LNCaP clone FGC (cell line): ENCODE data around the gene TUT4.
"Not testable (repeated sequence)": the region's sequence is repeated elsewhere in the genome, so short reads cannot be mapped to it uniquely, and the experiment has no call there.

Experiments used
- DNase-seq: peaks from one replicate; pipeline ENCODE4 v3.0.0-alpha.2; 2011; ENCODE audit warnings: low read depth
- H3K4me3 ChIP-seq: 2 replicates; pipeline ENCODE4 v1.5.1; 2011; ENCODE audit warnings: mild to moderate bottlenecking, low read depth, low read length, control low read depth
- TF ChIP-seq, protein P1 (sequence below): IDR thresholded peaks from 2 replicates; pipeline ENCODE4 v1.5.1; 2012; ENCODE audit warnings: mild to moderate bottlenecking; ENCODE audit not compliant: control insufficient read depth, insufficient read depth; ENCODE audit errors: extremely low read depth

TUT4 gene

GRCh38 chr1:52588027-52588426 lies 35.1 kb upstream of the TUT4 start:
- TF ChIP-seq, protein P1, sequence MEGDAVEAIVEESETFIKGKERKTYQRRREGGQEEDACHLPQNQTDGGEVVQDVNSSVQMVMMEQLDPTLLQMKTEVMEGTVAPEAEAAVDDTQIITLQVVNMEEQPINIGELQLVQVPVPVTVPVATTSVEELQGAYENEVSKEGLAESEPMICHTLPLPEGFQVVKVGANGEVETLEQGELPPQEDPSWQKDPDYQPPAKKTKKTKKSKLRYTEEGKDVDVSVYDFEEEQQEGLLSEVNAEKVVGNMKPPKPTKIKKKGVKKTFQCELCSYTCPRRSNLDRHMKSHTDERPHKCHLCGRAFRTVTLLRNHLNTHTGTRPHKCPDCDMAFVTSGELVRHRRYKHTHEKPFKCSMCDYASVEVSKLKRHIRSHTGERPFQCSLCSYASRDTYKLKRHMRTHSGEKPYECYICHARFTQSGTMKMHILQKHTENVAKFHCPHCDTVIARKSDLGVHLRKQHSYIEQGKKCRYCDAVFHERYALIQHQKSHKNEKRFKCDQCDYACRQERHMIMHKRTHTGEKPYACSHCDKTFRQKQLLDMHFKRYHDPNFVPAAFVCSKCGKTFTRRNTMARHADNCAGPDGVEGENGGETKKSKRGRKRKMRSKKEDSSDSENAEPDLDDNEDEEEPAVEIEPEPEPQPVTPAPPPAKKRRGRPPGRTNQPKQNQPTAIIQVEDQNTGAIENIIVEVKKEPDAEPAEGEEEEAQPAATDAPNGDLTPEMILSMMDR = no peak

GRCh38 chr1:52585474-52585873 lies 32.6 kb upstream of the TUT4 start:
- TF ChIP-seq, protein P1 = no peak
- H3K4me3 ChIP-seq = no peak overlapping the region
- no peak for DNase-seq

More at GRCh38 chr1:52588027-52588426, 35.1 kb upstream of the TUT4 start:
- no peak overlapping the region for H3K4me3 ChIP-seq
- no peak for DNase-seq

- no peak overlapping the region for H3K4me3 ChIP-seq
- no peak for DNase-seq
- TF ChIP-seq, protein P1 = no peak
Observed at GRCh38 chr1:52582116-52582696, 29.3 kb upstream of the TUT4 start.

DNA sequence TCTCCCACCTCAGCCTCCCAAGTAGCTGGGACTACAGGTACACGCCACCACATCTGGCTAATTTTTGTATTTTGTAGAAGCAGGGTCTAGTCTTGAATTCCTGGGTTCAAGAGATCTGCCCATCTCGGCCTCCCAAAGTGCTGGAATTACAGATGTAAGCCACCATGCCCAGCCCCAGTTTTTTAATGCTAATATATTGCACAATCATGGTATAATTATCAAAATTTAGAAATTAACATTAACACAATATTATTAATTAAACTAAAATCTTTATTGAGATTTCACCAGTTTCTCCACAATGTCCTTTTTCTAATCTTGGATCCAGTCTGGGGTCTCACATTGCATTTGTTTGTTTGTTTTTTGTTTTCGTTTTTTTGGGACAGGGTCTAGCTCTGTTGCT lies 27.4 kb upstream of the TUT4 start:
- TF ChIP-seq, protein P1 = no peak
- no peak overlapping the region for H3K4me3 ChIP-seq
- DNase-seq = no peak

DNA sequence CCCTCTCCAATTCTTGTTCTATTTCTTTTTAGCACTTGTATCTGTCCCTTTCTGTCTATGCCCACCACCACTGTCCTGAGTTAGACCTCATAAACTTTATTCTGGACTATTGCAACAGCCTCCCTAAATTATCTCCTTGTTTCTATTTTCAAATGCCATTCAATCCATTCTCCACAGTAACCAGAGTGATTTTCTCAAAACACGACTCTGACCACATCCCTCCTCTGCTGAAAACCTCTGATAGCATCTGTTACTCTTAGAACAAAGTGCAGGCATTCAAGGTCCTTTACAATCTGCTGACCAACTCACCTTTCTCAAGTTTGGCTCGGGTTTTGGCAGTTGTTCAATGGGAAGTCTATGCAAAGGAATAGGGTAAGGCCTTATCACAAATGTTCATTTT lies 26.5 kb upstream of the TUT4 start:
- no peak overlapping the region for H3K4me3 ChIP-seq
- TF ChIP-seq, protein P1 = no peak
- DNase-seq = no peak

GRCh38 chr1:52578066-52578465 lies 25.2 kb upstream of the TUT4 start:
- H3K4me3 ChIP-seq, DNase-seq: not testable (repeated sequence)

GRCh38 chr1:52576074-52576473 lies 23.2 kb upstream of the TUT4 start:
- no peak for DNase-seq
- H3K4me3 ChIP-seq = no peak overlapping the region
- TF ChIP-seq, protein P1 = no peak
